ES-I3 (cell line): ENCODE data around the gene KIF3C.
"Not testable (repeated sequence)": the region's sequence is repeated elsewhere in the genome, so short reads cannot be mapped to it uniquely, and the experiment has no call there.

ENCODE experiments used
- H3K36me3 ChIP-seq: 2 replicates; pipeline ENCODE4 v1.6.1; 2013; ENCODE audit warnings: mild to moderate bottlenecking, low read length, control low read depth, moderate library complexity; ENCODE audit not compliant: insufficient read depth
- H3K4me1 ChIP-seq: 2 replicates; pipeline ENCODE4 v1.6.1; 2013; ENCODE audit warnings: mild to moderate bottlenecking, control low read depth, low read length; ENCODE audit not compliant: insufficient read depth
- H3K9ac ChIP-seq: 2 replicates; pipeline ENCODE4 v1.6.1; 2013; ENCODE audit warnings: low read depth, mild to moderate bottlenecking, low read length, moderate library complexity
- H3K9me3 ChIP-seq: 2 replicates; pipeline ENCODE4 v1.6.1; 2013; ENCODE audit warnings: mild to moderate bottlenecking, low read length, moderate library complexity; ENCODE audit not compliant: control insufficient read depth, insufficient read depth

KIF3C gene

DNA sequence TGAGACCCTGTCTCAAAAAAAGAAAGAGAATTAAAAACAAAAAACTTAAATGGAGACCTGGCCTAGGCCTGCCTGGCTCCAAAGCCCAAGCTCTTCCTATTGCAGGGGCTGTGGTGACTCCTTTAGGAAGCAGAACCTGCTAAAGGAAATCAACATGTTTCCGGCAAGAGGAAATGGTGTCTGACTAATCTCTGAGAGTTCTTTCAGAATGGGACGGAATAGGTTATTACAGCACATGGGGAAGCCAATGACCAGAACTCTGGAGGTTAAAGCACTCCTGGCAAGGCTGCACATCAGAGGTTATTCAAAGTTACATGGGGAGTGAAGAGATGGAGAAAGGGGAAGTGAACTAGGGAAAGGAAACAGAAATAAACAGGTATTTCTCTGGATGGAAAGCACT is 21.4 kb downstream of the KIF3C start:
- no peak overlapping the region for H3K9ac ChIP-seq
- H3K9me3 ChIP-seq: no peaks in the 10 kb centered on the region
- H3K36me3 ChIP-seq: no peaks in the 10 kb centered on the region
- H3K4me1 ChIP-seq: no peaks in the 10 kb centered on the region

DNA sequence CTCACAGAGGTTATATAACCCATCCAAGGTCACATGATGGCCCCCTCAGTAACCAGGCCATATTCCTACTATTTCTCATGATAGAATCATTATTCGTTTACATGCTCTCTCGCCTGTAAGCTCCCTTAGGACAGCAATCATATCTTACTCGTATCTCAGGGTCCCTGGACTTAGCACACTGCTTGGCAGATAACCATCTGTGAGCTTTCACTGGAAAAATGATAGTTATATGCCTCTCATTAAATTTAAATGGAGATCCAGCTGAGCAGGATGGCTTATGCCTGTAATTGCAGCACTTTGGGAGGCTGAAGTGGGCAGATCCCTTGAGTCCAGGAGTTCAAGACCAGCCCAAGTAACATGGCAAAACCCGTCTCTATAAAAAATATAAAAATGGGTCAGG is 21.9 kb downstream of the KIF3C start:
- Histone ChIP-seq H3K4me1 (no peaks in the 10 kb centered on the region), H3K9me3 (no peaks in the 10 kb centered on the region), H3K9ac (no peak overlapping the region), H3K36me3 (no peaks in the 10 kb centered on the region)

DNA sequence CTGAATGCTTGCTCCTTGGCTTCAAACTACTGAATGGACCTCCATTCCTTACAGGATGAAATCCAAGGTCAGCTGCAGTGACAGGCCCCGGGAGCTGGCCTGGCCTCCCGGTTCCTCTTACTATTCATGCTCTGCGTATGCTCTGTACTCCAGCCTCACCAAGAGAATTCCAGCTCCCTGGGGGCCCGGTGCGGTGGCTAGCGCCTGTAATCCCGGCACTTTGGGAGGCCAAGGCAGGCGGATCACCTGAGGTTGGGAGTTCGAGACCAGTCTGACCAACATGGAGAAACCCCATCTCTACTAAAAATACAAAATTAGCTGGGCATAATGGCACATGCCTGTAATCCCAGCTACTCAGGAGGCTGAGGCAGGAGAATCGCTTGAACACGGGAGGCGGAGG is 23.7 kb downstream of the KIF3C start:
- H3K9me3 ChIP-seq, H3K36me3 ChIP-seq, H3K4me1 ChIP-seq, H3K9ac ChIP-seq: not testable (repeated sequence)

DNA sequence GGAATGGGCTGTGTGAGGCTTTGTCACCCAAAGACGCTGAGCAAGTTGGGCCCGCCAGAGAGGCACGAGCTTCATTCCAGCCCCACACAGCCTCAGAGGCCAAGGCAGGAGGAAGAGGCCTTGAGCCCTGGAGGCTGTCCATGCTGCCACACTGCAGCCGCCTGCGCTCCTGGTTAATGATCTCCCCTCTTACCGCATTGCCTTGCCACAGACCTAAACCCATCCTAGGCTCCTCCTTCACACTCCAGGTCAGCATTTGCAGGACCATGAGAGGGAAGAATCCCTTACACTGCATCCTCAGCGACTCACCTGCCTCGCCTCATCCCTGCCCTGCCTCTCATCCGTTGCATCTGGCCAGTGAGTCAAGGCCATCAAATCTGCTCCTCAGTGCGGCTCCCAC is 24.6 kb downstream of the KIF3C start:
- H3K4me1 ChIP-seq: peaks cover 7% of the 10 kb centered on the region; the same call in 1 of the 2 replicates
- H3K9ac ChIP-seq: no peak overlapping the region
- H3K9me3 ChIP-seq: no peaks in the 10 kb centered on the region
- H3K36me3 ChIP-seq: no peaks in the 10 kb centered on the region

DNA sequence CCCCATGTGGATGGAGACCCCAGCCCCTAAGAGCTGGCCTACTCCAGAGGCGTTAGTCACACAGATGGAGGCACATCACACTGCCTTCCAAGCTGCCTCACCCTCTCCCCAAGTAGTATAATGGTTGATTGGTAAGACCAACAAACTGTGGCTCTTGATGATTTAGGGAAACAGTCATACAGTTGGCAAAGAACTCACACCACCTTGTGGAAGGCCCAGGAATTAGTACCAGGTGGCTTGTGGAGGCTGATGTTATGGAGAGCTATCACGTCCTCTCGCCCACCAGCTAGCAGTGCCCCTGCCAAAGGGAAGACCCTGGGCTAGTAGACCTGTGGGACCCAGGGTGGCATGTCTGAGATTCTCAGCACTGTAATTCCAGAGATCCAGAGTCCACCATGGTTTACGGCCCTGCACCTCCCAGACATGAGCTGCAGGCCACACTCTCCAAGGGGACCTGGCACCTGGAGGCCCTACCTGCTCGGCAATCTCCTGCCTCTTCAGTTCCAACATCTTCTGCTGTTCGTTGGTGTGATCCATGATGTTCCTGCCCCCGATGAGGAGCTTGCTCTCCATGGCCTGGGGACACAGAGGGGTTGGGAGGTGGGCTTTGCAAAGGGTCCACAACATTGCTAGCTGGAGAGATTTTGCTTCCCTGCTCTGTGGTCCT is 26.3 kb downstream of the KIF3C start:
- Histone ChIP-seq H3K9me3 (no peaks in the 10 kb centered on the region), H3K9ac (no peak overlapping the region), H3K36me3 (no peaks in the 10 kb centered on the region)

DNA sequence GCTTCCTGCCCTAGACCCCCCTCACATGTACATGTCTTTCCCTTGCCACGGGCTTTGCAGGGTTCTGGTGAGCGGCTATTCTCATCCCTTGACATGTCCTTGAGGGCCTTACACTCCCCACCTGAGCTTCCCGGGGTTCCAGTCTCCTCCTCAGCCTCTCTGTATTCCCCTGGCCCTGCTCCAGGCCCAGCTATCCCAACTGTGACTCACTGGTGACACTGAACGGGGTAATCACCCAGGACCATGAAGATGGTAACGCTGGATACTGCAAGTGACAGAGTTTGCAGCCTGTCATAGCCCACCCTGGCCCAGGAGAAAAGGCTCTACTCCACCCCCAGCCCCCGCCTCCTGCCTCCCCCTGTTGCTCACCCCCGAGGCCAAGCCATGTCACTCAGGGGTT is 27.3 kb downstream of the KIF3C start:
- Histone ChIP-seq H3K36me3 (no peaks in the 10 kb centered on the region), H3K4me1 (peaks cover 7% of the 10 kb centered on the region; the same call in 1 of the 2 replicates), H3K9me3 (no peaks in the 10 kb centered on the region), H3K9ac (no peak overlapping the region)

More for the DNA sequence above, 26.3 kb downstream of the KIF3C start:
- H3K4me1 ChIP-seq: peaks cover 7% of the 10 kb centered on the region; the same call in 1 of the 2 replicates

DNA sequence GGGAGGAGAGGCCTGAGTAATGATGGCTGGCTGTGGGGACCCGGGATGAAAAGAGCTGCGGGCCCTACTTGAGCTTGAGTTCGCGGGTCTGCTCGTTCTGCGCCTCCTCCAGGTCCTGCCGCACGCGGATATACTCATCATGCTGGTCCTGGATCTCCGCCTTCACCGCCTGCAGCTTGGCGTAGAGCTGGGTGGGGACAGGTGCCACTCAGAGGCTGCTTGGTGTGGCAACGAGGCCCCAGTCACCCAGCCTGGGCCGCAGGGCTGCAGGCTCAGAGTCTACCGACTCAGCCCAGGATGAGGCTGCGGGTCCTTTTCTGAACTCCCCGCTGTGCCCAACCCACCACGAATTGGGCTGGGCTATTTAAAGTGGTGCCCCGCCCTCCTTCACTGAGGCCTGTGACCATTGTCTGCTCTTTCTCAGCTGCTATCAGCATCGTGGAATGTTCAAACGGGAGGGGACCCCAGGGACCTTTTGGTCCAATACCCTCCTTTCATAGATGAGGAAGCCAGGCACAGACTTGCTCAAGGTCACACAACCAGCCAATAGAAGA is 28.0 kb downstream of the KIF3C start:
- Histone ChIP-seq H3K4me1 (peaks cover 7% of the 10 kb centered on the region; the same call in 1 of the 2 replicates), H3K9me3 (no peaks in the 10 kb centered on the region), H3K36me3 (no peaks in the 10 kb centered on the region), H3K9ac (no peak overlapping the region)

DNA sequence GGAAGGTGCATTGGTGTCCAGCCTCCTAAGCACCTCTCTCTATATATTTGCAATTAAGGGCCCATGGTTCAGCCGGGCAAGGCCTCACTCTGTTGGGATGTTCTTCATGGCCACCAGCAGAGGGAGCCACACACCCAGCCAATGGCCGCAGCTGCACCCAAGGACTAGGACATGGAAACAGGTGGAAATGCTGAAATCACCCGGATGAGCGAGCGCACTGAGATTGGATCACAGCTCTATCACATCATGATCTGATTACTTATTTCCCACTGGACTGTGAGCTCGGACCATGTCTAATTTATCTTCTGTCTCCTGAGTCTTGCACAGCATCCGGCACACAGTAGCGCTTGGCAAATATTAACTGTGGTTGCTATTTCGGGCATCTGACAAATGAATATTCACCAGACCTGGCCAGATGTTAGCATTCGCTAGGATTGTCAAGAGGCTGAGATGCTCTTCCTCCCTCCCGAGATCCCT is 31.2 kb downstream of the KIF3C start:
- H3K9ac ChIP-seq: no peak overlapping the region
- no peaks in the 10 kb centered on the region for H3K36me3 ChIP-seq
- H3K4me1 ChIP-seq: peaks cover 7% of the 10 kb centered on the region; the same call in 1 of the 2 replicates
- no peaks in the 10 kb centered on the region for H3K9me3 ChIP-seq

DNA sequence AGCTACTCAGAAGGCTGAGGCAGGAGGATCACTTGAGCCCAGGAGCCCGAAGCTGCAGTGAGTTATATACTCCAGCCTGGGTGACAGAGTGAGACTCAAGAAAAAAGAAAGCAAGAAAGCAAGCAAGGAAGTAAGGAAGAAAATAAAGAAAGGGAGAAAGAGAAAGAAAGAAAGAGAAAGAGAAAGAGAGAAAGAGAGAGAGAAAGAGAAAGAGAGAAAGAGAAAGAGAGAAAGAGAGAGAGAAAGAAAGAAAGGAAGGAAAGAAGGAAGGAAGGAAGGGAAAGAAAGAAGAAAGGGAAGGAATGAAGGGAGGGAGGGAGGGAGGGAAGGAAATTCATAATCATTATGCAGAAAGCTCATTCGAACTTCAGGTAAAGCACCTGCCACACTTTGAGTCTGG is 33.9 kb downstream of the KIF3C start:
- H3K4me1 ChIP-seq: no peaks in the 10 kb centered on the region
- no peak overlapping the region for H3K9ac ChIP-seq
- H3K9me3 ChIP-seq: no peaks in the 10 kb centered on the region
- 0 out of 2 replicates have a peak, but pooled peaks cover 5% of the 10 kb centered on the region for H3K36me3 ChIP-seq

DNA sequence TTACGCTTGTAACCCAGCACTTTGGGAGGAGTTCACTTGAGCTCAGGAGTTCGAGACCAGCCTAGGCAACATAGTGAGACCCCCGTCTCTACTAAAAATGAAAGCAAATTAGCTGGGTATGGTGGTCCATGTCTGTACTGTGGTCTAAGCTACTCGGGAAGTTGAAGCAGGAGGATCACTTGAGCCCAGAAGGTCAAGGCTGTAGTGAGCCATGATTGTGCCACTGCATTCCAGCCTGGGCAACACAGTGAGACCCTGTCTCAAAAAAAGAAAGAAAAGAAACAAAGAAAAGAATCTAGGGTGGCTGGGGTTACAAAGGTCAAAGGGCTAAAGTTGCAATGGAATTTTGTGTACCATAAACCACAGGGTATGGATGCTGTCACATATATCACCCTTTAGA is 41.3 kb downstream of the KIF3C start:
- Histone ChIP-seq H3K9me3 (no peaks in the 10 kb centered on the region), H3K9ac (no peak overlapping the region), H3K4me1 (no peaks in the 10 kb centered on the region), H3K36me3 (peaks cover 6% of the 10 kb centered on the region; the same call in 1 of the 2 replicates)

DNA sequence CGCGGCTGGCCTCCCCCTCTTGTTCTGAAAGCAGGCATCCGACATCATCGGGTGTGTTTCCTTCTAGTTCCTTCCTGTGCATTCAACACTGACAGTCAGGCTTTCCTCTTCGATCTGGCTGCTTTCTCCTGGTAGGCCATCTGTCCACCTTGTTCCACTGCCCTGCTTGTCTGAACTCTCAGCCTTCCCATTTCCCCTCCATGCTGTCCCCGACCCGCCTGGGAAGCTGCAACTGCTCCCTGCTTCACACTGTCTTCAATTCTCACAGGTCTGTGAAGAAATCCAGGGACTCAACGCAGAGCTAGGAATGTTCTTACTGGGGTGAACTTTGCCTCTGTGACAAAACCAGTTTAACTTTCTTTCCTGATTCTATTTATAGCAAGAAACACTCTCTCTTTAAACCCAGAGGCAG is 43.0 kb downstream of the KIF3C start:
- Histone ChIP-seq H3K4me1 (no peaks in the 10 kb centered on the region), H3K36me3 (peaks cover 6% of the 10 kb centered on the region), H3K9me3 (no peaks in the 10 kb centered on the region), H3K9ac (no peak overlapping the region)

DNA sequence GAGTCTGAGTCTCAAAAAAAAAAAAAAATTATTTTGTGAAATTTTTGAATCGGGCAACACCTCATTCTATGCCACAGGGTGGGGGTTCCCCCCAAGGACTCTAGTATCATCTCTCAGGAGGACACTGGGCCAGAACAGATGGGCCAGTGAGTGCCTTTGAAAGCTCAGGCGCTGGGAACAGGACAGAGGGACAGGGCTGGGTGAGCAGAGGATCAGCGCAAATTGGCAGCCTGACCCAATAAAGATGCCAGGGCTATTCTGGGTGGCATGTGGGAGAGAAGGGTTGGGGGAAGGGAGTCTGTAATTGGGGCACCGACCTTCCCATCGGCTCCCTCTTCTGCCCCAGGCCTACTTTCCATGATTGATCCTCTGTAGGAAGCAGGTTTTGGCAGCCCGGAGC is 44.0 kb downstream of the KIF3C start:
- Histone ChIP-seq H3K9me3 (no peaks in the 10 kb centered on the region), H3K9ac (no peak overlapping the region), H3K4me1 (no peaks in the 10 kb centered on the region), H3K36me3 (peaks cover under 1% of the 10 kb centered on the region)

DNA sequence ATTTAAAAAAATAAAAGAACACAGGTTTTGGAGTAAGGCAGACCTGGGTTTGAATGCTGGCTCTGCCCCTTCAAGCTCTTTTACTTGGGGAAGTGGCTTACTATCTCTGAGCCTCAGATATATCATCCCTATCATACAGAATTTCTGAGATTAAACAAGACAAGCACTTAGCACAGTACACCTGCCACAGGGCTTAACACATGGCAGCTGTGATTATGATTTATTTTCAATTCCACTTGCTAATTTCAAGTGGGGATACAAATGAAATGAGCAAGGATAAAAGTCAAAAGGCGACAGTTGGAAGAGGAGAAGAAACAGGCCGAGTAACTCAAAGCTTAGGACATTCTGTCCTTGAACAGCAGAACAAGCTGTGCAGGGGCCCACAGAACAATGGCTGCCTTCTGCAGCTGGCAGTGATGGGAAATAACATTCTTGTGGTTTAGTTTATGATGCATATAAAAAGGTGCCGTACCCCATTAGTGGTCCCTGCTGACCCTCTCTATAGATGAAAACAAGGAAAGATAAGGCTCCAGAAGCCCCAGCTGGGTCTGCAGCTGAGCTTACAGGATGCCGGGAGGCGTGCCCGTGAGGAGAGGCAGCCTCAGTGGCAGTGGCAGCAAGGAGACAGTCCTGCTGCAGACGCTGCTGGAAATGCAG is 45.3 kb downstream of the KIF3C start:
- no peaks in the 10 kb centered on the region for H3K9me3 ChIP-seq
- H3K4me1 ChIP-seq: no peaks in the 10 kb centered on the region
- no peaks in the 10 kb centered on the region; the same call in none of the 2 replicates for H3K36me3 ChIP-seq
- no peak overlapping the region for H3K9ac ChIP-seq

DNA sequence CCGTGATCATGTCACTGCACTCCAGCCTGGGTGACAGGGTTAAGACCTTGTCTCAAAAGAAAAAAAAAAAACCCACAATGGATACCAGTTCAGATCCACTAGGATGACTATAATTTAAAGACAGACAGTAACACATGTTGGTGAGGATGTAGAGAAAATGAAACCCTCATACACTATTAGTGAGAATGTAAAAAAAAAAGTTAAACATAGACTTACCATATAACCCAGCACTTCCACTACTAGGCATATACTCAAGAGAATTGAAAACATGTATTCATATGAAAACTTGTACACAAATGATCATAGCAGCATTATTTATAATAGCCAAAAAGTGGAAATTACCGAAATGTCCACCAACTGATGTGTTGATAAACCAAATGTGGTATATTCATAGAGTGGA is 48.7 kb downstream of the KIF3C start:
- H3K9ac ChIP-seq: no peak overlapping the region
- H3K36me3 ChIP-seq: no peaks in the 10 kb centered on the region; the same call in none of the 2 replicates
- no peaks in the 10 kb centered on the region for H3K4me1 ChIP-seq
- no peaks in the 10 kb centered on the region for H3K9me3 ChIP-seq
